WERI-Rb-1 (cell line): ENCODE data around the gene RAB1B.

Experiments
- DNase-seq: peaks from one replicate; pipeline ENCODE4 v3.0.0-alpha.2; 2020
- H3K27ac ChIP-seq: fragments of 250-450 bp; sonication (Bioruptor Pico); 2 replicates; pipeline ENCODE4 v1.5.1; 2020; ENCODE audit warnings: mild to moderate bottlenecking, moderate library complexity
- H3K27me3 ChIP-seq: fragments of 250-450 bp; sonication (Bioruptor Pico); 2 replicates; pipeline ENCODE4 v1.5.1; 2021; ENCODE audit warnings: mild to moderate bottlenecking, low read depth, moderate library complexity; ENCODE audit not compliant: insufficient read depth, severe bottlenecking
- H3K36me3 ChIP-seq: fragments of 250-450 bp; sonication (Bioruptor Pico); 2 replicates; pipeline ENCODE4 v1.5.1; 2020; ENCODE audit warnings: mild to moderate bottlenecking, moderate library complexity
- H3K4me3 ChIP-seq: 2 replicates; pipeline ENCODE4 v1.5.1; 2011; ENCODE audit warnings: low read depth, mild to moderate bottlenecking, control low read depth, low read length
- H3K9me3 ChIP-seq: fragments of 250-450 bp; sonication (Bioruptor Pico); 2 replicates; pipeline ENCODE4 v1.5.1; 2021; ENCODE audit warnings: mild to moderate bottlenecking, moderate library complexity; ENCODE audit not compliant: severe bottlenecking
- TF ChIP-seq, protein P1 (sequence below): IDR thresholded peaks from 2 replicates; pipeline ENCODE4 v1.5.1; 2011; ENCODE audit warnings: low read depth, mild to moderate bottlenecking, control low read depth, inconsistent platforms, low read length

RAB1B gene

DNA sequence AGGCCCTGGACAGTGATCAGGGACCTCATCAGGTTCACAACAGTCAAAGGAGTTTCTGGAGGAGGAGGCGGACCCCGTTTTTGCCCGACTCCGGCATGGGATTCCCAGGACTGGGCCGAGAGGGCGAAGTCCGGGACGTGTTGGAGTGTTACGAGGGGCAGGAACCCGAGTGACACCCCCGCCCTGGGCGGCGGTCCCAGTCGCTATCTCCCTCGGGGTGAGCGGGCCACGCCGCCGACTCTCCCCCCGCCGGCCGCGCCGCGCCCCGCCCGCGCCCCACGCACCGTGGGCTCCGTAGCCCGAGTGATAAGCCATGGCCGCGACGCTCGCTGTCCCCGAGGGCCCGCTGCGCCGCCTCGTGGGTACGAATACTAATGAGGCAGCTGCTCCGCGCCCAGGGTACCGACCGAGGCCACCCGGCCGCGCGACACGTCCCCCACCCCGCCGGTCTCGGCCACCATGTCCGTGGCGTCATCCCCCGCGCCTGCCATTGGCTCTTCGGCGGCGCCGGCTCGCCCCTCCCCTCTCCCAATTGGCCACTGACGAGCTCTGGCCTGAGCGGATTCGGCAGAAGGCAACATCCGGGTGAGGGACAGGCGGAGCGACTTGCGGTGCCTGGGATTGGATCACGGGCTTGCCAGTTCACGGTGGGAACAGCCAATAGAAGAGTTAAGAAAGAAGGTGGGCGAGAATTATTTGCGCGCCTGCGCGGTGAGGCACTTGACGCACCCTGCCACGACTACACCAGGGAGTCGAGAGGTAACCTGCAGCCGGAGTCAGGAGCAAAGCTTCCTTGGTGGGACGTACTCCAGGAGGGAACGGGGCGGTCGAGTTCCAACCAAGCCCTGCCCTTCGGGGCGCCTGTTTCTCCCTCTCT is 20.5 kb downstream of the RAB1B start, which contains the start of gene YIF1A:
Gene YIF1A, minus strand, starts transcription at position 473 of the 877 bp plus-strand sequence. Its CDS starts 158 bp downstream, at position 315.
- H3K9me3 ChIP-seq: no peaks in the 10 kb centered on the region
- no peaks in the 10 kb centered on the region for H3K27me3 ChIP-seq
- TF ChIP-seq, protein P1, sequence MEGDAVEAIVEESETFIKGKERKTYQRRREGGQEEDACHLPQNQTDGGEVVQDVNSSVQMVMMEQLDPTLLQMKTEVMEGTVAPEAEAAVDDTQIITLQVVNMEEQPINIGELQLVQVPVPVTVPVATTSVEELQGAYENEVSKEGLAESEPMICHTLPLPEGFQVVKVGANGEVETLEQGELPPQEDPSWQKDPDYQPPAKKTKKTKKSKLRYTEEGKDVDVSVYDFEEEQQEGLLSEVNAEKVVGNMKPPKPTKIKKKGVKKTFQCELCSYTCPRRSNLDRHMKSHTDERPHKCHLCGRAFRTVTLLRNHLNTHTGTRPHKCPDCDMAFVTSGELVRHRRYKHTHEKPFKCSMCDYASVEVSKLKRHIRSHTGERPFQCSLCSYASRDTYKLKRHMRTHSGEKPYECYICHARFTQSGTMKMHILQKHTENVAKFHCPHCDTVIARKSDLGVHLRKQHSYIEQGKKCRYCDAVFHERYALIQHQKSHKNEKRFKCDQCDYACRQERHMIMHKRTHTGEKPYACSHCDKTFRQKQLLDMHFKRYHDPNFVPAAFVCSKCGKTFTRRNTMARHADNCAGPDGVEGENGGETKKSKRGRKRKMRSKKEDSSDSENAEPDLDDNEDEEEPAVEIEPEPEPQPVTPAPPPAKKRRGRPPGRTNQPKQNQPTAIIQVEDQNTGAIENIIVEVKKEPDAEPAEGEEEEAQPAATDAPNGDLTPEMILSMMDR: 0 out of 2 replicates have a peak, but pooled peaks have one; percentile 25
- peak within 1 kb of the TSS; percentile 88 for H3K27ac ChIP-seq
- peak; percentile 99 for DNase-seq
- peak within 1 kb of the TSS; percentile 74 for H3K4me3 ChIP-seq
- peaks cover 20% of the 10 kb centered on the region for H3K36me3 ChIP-seq

DNA sequence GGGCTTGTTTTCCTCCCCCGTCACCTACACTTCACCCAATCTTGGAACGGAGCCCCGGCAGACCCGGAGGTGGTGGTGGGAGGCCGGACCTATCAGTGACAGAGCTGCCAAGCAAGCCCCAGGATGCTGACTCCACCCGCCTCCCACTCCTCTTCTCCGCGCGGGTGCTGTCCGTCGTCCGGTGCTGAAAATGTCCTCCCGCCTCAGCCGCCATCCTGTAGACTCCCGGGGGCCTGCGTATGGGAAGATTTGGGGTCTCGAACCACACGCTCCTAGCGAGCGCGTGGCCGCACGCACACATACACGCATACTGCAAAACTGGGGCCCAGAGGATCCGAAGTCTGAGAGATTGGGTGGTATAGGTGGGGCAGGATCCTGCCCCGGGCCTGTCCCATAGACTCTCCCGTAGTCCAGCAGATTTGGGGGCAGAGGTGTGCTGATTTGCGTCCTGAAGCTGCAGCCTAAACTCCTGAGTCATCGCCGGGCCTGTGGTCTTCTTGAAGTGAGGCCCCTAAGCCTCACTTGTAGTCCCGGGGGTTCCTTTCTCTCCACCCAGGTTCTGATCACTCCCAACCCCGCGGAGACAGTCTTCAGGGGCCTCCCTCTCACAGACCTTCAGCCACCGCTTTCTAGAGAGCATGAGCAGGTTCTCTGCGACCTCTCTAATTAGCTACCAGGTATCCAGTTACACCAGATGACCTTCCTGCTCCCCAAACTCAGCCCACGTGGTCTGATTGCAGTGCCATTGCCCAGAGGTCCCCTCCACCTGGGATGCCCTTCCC is 21.3 kb downstream of the RAB1B start:
- TF ChIP-seq, protein P1: no peak
- no peak for DNase-seq
- H3K9me3 ChIP-seq: no peaks in the 10 kb centered on the region
- peaks cover 18% of the 10 kb centered on the region for H3K36me3 ChIP-seq
- H3K4me3 ChIP-seq: peak overlapping the region; percentile 61
- peak overlapping the region; percentile 71 for H3K27ac ChIP-seq
- no peaks in the 10 kb centered on the region for H3K27me3 ChIP-seq

- DNase-seq: no peak
- Histone ChIP-seq H3K27me3 (no peaks in the 10 kb centered on the region), H3K27ac (no peak overlapping the region), H3K36me3 (peaks cover 13% of the 10 kb centered on the region), H3K4me3 (no peak overlapping the region), H3K9me3 (no peaks in the 10 kb centered on the region)
- TF ChIP-seq, protein P1: no peak
Measured at GRCh38 chr11:66290330-66290621, 21.8 kb downstream of the RAB1B start.

- TF ChIP-seq, protein P1: no peak
- DNase-seq: no peak
- Histone ChIP-seq H3K27ac (no peak overlapping the region), H3K4me3 (peak overlapping the region; percentile 64), H3K27me3 (no peaks in the 10 kb centered on the region), H3K9me3 (no peaks in the 10 kb centered on the region), H3K36me3 (peaks cover 9% of the 10 kb centered on the region)
Measured at GRCh38 chr11:66291303-66291705, 22.9 kb downstream of the RAB1B start.

GRCh38 chr11:66291706-66292542 is 23.5 kb downstream of the RAB1B start, which contains the start of gene TMEM151A:
TSS of gene TMEM151A (plus strand) at chr11:66291894. CDS start at chr11:66292014, 120 bp downstream.
- peak within 1 kb of the TSS; percentile 64 for H3K4me3 ChIP-seq
- DNase-seq: no peak

More at GRCh38 chr11:66291706-66292542, 23.5 kb downstream of the RAB1B start, which contains the start of gene TMEM151A:
- TF ChIP-seq, protein P1: no peak
- no peaks in the 10 kb centered on the region for H3K27me3 ChIP-seq
- no peak within 1 kb of the TSS; the same call in 1 of the 2 replicates for H3K27ac ChIP-seq
- H3K9me3 ChIP-seq: no peaks in the 10 kb centered on the region
- peaks cover 7% of the 10 kb centered on the region for H3K36me3 ChIP-seq
